ENCODE data around the gene BLCAP.
A peak's percentile ranks its signal among the peaks of the same experiment; 100 is the strongest.
"Not testable (repeated sequence)": the region's sequence is repeated elsewhere in the genome, so short reads cannot be mapped to it uniquely, and the experiment has no call there.

The BLCAP gene, protein sequence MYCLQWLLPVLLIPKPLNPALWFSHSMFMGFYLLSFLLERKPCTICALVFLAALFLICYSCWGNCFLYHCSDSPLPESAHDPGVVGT

DNA sequence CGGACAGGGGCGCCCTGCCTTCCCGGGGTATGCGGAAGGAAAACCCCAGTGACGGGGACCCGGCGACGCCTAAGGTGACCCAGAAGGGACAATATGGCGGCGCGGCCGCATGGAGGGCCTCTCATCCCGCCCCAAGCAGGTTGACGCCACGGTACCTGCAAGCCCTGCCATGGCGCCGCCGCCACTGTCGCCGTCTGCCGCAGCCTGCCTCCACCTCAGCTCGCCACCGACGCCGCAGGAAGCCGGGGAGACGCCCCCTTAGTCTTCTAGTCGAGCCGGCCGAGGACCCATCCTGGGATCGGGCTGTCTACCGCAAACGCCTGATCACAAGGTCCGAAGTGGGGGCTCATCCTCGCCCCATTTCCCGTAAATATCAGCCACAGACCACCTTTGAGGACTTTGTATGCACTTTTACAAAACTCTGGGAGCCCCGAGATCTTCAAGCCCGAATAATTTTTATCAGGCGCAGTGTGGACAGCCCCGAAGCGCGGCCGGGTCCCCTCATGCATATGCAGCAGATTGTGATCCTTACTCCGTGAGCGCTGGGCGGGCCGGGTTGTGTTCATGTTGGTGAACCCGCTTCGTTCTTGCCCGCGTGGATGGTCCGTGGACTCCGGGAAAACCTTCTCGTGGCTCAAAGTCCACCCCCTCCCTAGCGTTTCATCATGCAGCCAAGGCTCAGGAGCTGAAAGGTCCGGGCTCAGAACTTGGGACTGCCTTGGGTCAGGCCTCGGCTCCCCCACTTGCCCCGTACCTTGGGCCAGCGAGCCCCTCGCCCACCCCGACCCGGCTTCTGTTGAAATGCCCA, at the start of gene BLCAP:
BLCAP (minus strand) TSS at position 239 of the 808 bp plus-strand sequence. CDS start 8,702 bp downstream, outside the sequence.
- DNase-seq, result peak; percentile 44 to 95 (median 86)

GRCh38 chr20:37577436-37577835, 49.8 kb upstream of the BLCAP start:
- not testable (repeated sequence) for DNase-seq

GRCh38 chr20:37576911-37577310, 49.2 kb upstream of the BLCAP start:
- DNase-seq, result no peak

- no peak for DNase-seq
These were observed 48.2 kb upstream of the BLCAP start for GRCh38 chr20:37575884-37576283.

- DNase-seq, result no peak
These were observed 46.7 kb upstream of the BLCAP start for GRCh38 chr20:37574199-37574890.

DNA sequence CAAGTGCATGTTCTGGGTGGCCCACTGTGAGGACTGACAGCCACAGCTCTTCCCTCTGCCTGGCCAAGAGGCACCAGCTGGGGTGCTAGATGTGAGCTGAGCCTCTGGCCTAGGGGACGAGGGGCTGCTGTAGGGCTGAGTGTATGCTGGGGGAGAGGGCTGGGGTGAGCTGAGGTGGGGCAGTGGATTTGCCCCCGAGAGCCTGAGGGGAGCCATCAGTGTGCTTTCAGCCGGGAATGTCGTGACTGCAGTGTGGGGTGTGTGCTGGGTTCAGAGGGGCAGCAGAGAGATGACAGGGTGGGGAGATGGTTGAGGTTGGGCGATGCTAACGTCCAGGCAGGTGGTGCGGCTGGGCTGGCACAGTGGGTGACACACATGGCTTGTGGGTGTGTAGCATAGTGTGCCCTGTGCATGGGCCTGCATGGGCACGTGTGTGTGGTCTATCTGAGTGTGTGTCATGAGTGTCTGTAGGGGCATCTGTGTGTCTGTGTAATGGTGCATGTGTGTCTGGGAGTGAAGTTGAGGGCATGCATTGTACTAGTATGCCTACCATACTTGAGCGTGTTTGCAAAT, 46.0 kb upstream of the BLCAP start:
- DNase-seq, result no peak

GRCh38 chr20:37571033-37571432, 43.4 kb upstream of the BLCAP start:
- no peak for DNase-seq

DNA sequence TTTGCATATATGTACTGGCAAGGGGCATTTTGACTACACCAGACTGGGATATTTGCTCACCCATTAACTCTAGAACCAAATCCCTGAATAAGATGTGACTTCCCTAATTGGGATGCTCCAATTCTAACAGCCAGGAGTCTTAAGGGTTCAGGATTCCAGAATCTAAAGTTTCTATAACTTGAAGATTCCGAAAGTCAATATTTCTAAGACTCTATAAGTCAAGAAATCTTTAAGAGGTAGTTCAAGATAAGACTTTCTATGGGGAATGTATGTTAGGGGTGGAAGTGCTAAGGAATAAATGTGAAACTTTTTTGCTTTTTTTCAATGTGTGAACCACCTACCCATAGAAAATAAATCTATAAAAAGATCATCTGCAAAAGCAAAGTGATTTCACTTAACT, 42.7 kb upstream of the BLCAP start:
- no peak for DNase-seq

DNA sequence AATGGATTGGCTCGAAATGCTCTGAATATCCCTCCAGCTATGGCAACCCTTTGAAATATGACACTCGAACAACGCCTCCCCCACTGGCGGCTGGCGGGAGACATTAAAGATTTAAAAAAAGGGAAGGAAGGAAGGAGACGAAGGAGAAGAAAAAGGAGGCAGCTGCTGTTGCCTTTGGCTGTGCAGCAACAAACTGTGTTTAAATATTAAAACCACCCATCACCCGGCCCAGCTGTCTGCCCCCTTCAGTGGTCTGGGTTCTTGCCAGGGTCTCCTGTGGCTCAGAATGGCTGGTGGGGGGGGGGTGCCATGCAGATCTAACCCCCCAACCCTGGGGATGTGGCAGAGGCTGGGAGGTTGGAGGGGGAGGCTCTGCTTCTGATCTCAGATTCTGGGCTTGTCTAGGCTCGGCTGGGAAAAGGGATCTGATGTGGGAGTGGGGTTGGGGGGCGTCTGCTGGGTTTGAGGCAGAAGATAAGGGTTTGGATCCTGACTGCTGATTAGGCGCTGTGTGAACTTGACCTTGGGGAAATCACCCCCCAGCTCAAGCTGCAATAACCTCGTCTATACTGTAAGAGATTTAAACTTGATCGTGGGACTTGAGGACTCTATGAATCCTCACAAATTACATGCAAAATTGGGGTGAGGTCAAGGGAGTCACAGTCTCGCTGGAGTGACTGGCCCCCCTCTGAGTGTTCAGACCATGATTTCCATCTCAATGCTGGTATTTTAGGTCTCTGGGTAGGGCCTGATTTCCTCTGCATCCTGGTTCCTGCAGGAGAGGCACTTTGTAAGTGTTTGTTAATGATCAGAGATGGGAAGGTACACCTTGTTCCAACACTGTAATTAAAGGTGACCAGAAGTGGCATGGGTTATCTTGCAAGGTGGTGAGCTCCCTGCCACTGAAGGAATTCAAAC, 40.3 kb upstream of the BLCAP start:
- peak in 2 of 58 donors; percentile 16 to 19 for DNase-seq

GRCh38 chr20:37567331-37567665, 39.6 kb upstream of the BLCAP start:
- no peak for DNase-seq

DNA sequence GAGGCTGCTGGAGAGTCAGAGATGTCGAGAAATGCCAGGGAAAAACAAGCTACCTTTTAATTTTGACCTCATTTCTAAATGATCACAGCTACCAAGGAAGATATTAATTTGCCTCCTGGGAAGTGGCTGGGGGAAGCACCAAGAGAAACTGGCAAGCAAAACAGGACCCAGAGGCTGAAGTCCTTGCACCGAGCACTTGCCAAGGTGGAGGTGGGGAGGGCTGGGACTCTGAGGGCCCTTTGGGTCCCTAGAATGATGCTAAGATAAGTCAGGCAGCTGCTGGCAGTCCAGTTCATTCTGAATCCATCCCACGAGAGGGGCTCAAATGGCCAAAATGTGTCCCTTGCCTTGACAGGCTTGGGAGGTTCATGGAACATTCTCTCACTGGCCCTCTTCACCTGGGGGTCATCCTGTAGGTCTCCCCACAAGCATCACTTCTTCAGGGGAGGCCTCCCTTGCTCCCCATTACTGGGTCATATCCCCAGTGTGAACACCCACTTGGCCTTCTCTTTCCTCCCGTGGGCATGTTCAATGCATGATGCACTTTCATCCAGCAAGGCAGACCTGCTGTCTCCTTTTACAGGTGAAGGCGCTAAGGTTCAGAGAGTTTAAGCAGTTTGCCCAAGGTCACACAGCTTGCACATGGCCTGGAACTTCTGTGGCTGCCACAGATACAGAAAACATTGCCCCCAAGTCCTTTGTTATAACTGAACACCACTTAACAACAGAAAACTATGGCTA, 39.1 kb upstream of the BLCAP start:
- DNase-seq, result no peak

DNA sequence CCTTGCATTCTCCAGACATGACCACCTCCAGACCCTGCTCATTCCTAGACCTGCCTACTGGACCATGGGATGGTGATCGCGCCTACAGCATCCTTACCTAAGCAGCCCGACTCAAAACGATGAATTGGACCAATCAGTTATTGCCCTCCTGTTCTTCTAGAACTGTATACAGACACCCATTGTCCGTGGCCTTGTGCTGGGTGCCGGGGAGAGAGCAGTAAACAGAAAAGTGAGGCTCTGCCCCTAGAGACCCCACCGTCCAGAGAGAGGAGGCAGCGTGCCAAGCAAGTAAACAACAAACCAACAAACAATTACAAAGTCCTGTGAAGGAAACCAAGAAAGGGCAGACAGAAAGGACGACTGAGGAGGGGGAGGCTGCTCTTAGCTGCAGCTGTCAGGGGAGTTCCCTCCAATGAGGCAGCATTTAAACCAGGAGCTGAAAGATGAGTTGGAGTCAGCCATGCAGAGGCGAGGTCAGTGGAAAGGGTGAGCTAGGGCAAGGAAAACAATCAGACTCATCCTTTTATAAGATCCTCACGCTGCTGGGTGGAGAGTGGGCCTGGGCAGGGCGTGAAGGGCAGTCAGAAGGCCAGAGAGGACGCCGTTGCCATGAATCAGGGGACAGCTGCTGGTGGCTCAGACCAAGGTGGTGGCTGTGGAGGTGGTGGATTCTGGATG, 37.6 kb upstream of the BLCAP start:
- DNase-seq, result no peak

DNA sequence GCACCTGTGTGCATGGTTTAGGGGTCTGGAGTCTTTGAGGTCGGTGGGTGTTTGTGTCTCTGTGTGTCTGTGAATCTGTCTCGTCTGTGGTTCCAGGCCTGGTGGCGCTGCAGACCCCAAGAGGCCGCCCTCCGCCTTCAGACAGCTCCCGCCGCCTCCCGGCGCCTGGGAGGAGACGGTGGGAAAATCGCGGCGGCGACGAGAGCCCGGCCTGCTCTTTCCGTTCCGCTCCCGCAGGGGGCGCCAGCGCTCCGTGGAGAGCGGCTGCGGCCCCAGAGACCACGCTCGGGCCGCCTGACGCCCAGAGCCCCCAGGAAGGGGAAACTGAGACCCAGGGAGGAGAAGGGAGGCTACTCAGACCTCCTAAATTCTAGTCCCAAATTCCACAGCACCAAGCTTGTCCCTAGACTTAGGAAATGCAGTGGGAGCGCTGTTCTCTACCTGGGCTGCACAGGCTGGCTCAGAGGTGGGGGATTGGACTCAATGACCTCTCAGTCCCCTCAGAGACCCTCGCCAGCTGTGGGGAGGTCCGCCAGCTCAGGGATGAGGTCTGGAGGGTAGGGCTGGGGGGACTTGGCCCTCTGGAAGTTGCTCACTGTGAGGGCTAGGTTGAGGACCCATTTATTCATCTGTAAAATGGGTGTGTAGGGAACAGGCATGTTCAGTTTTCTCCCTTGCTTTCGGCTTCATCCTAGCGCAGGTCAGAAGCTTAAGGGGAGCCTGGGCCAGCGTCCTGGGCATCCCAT, 36.9 kb upstream of the BLCAP start:
- peak in 29 of 58 donors; percentile 1 to 44 (median 14) for DNase-seq

- DNase-seq, result no peak
These were observed 36.3 kb upstream of the BLCAP start for GRCh38 chr20:37564016-37564387.

DNA sequence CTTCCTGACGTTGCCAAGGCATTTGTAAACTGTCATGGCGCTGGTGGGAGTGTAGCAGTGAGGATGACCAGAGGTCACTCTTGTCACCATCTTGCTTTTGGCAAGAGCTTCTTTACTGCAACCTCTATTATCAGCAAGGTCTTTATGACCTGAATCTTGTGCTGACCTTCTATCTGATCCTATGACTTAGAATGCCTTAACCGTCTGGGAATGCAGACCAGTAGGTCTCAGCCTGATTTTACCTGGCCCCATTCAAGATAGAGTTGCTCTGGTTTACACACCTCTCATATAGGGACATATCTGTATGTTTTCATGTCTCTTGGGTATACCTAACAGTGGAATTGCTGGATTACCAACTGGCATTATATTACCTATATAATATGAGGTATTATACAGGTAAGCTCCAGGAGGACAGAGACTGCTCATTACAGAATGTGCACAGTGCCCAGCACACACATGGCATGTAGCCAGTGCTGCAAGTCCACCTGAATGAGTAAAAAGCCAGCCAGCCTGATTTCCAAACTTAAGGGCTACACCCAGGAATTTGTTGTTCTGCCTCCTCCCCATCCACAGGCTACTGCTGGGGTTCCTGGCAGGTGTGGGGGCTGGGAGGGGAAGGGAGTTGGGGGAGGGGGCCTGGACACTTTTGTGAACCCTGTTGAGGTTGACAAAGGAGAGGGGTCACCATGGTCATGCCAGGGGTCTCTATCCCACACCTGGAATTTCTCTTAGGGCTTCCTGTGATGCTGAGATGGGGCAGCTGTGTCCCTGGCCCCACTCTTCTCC, 35.2 kb upstream of the BLCAP start:
- no peak for DNase-seq

GRCh38 chr20:37560629-37561028, 33.0 kb upstream of the BLCAP start:
- DNase-seq, result no peak

DNA sequence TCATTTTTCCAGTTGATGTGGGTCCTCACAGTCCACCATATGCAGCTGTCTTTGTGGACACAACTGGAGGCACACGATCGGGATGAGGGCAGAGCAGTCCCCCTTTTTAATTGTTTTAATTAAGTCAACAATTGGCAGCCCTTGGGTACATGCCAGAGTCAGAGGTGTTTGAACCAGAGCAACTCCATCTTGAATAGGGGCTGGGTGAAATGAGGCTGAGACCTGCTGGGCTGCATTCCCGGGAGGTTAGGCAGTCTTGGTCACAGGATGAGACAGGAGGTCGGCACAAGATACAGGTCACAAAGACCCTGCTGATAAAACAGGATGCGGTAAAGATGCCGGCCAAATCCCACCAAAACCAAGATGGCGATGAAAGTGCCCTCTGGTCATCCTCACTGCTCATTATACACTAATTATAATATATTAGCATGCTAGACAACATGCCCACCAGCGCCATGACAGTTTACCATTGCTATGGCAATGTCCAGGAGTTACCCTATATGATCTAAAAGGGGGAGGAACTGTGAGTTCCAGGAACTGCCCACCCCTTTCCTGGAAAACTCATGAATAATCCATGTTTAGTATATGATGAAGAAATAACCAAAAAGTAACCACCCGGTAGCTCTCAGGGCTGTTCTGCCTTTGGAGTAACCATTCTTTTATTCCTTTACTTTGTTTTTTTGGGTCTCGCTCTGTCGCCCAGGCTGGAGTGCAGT, 31.8 kb upstream of the BLCAP start:
- DNase-seq, result no peak

DNA sequence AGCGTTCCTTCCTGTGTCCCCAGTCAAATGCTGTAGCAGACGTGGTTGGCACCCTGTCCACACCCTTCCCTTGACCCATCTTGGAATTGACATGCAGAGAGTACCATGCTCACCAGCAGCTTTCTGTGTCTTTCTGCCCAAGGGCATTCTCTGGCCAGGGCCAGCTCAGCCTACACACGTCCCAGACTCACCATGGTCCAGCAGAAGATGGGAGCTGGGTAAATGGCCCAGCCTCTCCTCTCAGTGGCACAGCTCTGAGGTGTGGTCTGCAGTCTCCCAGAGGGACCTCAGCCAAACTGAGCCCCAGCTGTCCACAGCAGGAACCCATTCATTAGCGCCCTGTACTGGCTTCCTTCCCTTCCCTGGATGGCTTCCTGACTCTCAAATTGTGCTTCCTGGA, 31.1 kb upstream of the BLCAP start:
- no peak for DNase-seq

Measured in anterior cingulate cortex (tissue), 58 donors.